Amniotic epithelial cell (primary cell): ENCODE results near the gene CFAP43.

Source experiments
- DNase-seq: peaks from one replicate; pipeline ENCODE4 v3.0.0-alpha.2; 2010; ENCODE audit warnings: low read depth

CFAP43 gene

GRCh38 chr10:104231784-104232612 lies at the start of gene CFAP43:
Gene CFAP43 (minus strand): TSS chr10:104232364. CDS start chr10:104232246, 118 bp downstream.
- DNase-seq, result peak; percentile 89

- DNase-seq, result no peak
Measured at GRCh38 chr10:104281694-104282093, 49.5 kb upstream of the CFAP43 start.

- no peak for DNase-seq
Measured at GRCh38 chr10:104279550-104280259, 47.5 kb upstream of the CFAP43 start.

DNA sequence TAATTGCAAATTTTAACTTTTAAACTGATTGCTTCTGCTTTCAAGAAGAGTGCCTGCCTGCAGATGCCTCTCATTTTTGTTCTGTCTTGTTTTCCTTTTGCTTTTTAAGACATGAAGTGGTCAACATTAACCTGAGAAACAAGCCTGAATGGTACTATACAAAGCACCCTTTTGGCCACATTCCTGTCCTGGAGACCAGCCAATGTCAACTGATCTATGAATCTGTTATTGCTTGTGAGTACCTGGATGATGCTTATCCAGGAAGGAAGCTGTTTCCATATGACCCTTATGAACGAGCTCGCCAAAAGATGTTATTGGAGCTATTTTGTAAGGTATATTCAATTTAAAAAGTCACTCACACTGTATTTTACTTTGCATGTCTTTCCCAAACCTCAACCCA lies 45.6 kb upstream of the CFAP43 start:
- DNase-seq, result no peak

GRCh38 chr10:104276192-104276591 lies 44.0 kb upstream of the CFAP43 start:
- no peak for DNase-seq

DNA sequence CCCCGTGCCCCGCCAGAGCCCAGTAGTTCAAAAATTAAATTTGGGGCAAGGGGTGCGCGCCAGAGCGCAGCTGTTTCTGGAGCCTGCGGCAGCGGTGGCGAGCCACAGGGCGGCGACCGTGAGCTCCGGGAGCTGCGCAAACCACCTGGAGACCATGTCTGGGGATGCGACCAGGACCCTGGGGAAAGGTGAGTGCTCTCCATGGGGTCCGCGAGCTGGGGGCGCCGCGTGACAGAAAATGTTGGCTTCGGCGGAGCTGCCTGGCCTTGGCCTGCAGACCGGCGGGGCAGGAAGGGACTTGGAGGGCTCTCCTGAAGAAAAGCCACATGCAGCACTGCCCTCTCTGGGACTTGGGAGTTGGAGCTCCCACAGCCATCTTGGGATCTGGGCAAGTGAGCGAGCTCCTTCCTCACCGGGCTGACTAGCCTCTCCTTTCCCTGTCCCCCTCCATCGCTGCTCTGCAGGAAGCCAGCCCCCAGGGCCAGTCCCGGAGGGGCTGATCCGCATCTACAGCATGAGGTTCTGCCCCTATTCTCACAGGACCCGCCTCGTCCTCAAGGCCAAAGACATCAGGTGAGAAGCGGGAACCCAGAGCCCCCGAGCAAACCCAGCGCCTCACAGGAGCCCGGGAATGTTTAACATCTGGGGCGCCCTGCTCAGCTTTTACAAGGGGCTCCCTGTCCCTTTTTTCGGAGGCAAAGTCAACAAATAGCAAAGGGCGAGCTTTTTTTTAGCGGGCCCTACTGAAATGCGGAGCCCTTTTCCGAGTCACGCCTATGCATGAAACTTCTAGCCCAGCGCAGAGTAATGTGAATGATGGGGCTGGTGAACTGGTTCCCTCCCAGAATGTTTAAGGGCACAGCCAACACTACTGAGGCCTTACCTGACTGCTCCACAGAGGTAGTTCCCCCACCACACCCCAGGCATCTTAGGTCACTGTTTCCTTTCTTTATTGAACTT lies 42.9 kb upstream of the CFAP43 start:
- DNase-seq, result peak; percentile 17

DNA sequence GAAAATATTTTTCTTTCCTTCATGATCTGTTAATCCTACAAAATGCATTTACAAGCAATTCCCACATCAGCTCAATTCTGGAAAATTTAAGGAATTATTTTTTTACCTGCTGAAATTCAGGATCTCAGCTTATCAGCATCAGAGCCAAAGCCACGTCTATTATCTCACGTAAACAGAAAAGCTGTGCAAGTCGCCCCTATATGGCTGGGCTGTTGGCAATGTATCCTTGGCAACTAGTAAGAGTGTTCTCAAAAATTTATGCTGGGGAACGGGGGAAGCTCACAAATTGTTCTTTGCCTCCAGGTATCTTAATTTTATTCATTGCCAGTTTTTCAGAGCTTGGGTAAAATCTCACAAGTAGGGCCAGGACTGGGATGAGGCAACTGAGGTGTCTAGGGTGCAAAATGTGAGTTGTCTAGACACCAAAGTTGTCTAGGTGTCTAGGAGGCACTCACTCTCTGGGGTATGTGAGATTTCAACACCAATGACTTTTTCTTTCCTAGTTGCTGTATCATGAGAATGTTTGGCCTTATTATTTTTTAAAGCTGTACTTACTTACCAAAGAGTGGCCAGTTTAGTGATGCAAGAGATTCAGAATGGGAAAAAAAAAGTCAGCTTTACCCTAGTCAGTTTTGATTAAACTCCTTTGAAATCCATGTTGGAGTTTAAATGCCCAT lies 41.9 kb upstream of the CFAP43 start:
- peak; percentile 45 for DNase-seq

- DNase-seq, result peak; percentile 35
Measured at GRCh38 chr10:104273286-104273685, 41.1 kb upstream of the CFAP43 start.

DNA sequence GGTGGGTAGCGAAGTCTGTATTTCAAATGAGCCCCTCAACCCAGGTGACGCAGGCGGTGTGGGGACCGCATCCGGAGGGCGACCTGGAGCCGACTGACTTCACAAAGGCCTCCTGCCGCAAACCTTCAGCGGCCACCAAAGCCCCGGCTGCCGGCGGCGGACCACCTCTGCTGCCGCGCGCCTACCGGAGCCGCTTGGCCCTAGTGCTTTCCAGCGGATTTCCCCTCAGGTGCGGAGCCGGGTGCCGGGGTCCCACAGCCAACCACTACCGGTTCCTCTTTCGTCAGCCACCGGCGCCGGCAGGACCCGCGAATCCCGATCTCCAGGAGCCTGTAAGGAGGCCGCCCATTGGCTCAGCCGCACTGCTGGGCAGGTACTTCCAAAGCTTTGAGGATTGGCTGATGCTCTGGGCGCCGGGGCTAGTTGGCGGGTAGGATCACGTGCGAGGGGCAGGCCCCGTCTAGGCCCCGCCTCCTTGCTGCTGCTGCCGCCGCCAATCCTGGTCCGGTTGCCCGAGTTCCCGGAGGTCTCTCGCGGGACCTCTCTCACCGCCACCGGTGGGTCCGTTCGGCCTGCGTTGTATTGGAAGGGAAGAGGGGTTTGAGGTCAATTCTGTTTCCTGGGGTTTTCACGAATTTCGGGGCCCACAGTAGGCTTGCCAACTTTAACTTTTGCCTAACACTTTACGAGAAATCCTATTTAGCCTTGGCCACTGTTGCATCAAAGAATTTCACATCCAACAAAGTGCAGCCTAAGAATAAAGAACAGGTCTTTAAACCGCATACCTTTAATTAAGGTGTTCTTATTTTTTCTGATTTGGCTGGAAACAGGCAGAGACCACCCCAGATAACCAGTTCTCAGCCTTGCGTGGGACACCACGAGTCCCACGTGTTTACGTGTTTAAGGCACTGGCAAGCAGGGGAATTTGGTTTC lies 36.8 kb upstream of the CFAP43 start, which contains the start of gene GSTO2:
Gene GSTO2, plus strand, starts transcription at position 472 of the 933 bp plus-strand sequence. CDS start 5,732 bp downstream, outside the sequence.
- peak; percentile 98 for DNase-seq

DNA sequence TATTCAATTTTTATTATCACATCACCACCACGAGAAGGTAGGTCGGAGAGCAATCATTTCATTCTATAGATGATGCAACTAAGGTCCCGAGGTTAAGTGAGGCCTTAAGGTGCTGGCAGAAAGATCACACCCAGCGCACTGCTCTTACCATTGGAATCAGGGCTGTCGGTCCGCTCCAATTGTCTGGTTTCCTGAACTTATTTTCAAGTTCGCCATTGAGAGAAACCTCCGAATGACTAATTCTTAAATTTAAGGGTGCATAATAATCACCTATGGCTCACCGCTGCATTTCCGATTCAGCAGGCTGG lies 36.2 kb upstream of the CFAP43 start:
- peak; percentile 16 for DNase-seq

- DNase-seq, result no peak
Measured at GRCh38 chr10:104267721-104268404, 35.7 kb upstream of the CFAP43 start.

DNA sequence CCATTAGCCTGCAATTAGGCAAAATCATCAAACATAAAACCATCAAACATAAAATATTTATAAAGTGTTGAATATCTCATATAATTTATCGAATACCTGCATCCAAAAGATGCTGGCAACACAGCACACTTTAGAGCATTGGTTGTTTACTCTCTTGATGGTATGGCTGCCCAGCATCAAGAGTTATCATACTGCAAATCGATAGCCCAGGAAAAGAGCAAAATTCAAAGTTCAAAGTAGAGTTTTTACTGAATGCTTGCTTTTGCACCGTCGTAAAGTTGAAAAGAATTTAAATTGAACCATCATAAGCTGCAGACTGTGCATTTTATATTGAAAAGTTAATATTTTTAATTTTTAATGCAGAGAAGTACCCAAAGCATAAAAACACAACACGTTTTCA lies 32.6 kb upstream of the CFAP43 start:
- DNase-seq, result no peak

- DNase-seq, result peak; percentile 14
Measured at GRCh38 chr10:104262055-104262454, 29.9 kb upstream of the CFAP43 start.

GRCh38 chr10:104260775-104261115 lies 28.6 kb upstream of the CFAP43 start:
- peak; percentile 62 for DNase-seq

- peak; percentile 24 for DNase-seq
Measured at GRCh38 chr10:104259999-104260774, 28.0 kb upstream of the CFAP43 start.

DNA sequence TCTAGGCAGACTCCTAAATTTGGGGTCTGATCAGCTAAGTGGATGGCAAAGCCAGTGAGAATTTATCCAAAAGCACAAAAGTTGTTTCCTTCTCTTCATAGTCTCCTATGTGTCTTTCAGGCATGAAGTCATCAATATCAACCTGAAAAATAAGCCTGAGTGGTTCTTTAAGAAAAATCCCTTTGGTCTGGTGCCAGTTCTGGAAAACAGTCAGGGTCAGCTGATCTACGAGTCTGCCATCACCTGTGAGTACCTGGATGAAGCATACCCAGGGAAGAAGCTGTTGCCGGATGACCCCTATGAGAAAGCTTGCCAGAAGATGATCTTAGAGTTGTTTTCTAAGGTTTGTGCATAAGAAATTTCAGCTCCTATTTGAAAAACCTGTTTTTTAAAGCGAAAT lies 27.3 kb upstream of the CFAP43 start:
- DNase-seq, result no peak

GRCh38 chr10:104258209-104258608 lies 26.0 kb upstream of the CFAP43 start:
- no peak for DNase-seq

DNA sequence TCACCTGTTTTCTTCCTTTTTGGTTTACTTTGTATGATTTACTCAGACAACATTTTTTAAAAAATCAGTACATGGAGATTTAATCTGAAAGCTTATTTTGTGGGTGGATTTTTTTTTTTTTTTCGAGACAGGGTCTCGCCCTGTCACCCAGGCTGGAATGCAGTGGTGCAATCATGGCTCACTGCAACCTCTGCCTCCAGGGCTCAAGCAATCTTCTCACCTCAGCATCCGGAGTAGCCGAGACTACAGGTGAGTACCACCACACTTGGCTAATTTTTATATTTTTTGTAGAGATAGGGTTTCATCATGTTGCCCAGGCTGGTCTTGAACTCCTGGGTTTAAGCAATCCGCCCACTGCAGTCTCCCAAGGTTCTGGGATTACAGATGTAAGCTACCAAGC lies 25.1 kb upstream of the CFAP43 start:
- no peak for DNase-seq

DNA sequence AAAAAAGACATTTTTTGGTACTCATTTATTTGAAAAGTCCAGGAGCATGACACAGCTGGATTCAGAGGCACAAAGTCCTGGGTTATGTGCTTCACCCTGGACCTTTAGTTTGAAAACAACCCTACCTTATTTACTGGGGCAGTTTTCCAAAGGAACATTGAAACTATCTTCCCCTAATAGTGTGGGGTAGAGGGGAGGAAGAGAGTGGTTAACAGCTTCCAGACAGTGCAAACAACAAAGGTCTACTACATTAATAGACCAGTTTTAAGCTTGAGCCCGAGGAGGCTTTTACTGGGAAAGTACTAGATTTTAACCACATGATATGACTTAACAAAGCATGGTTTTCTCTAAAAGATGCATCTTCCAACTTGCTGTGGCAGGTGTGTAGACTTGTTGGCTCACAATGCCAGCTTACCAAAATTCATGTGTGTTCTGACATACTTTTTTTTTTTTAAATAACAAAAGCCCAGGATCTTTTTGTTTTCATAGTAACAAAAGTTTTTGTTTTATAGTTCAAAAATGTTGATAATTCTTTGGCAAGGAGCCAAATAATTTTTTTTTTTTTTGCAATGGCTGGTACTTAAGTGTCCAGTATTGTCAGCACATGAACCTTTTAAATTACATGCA lies 24.3 kb upstream of the CFAP43 start:
- DNase-seq, result peak; percentile 28
